Erythroblast (primary cell): ENCODE data around the gene ENPP1.

Experiments
- GATA1 ChIP-seq: IDR thresholded peaks from 2 replicates; pipeline ENCODE4 v1.6.1; 2011; ENCODE audit warnings: low read depth, mild to moderate bottlenecking, control low read depth, low read length, moderate library complexity
- POLR2A ChIP-seq: IDR thresholded peaks from 2 replicates; pipeline ENCODE4 v1.6.1; 2011; ENCODE audit warnings: mild to moderate bottlenecking, low read length

DNA sequence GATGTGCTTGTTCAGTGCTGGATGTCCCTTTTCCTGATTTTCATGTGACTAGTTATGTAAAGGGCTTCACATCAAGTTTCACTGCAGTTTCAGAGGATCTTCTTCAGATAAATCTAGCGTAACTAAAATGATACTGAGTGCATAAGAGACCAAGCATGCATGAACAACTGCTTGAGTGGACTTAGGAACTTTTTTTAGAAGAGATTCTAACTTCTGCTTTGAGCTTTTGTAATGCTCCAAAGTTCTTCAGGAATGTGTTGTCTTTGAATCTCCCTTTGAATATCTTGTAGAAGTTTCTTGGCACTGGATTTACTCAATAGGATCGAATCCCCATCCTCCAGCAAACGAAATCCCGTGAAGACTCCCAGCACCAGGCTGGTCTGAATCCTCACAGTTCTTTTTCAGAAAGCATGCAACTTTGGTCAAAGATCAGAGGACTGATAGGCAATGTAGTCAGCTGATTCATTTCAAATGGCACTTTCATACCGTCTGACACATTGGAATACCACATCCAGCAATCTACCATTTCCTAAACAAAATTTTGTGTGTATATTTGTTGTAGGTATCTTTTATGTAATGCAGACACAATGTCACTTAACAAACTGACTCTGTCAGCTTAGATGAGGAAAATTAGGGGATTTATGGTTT lies 33.2 kb downstream of the ENPP1 start:
- TF ChIP-seq POLR2A, result no peak
- no peak for TF ChIP-seq GATA1
